GM18858 (cell line): ENCODE results near the gene SHLD1.

Experiments
- ATAC-seq: cut with Tn5 transposase; IDR thresholded peaks from one replicate; pipeline ENCODE4 v1.9.1; 2021; ENCODE audit not compliant: unreplicated experiment

The SHLD1 gene

GRCh38 chr20:5811746-5812145 is 61.5 kb downstream of the SHLD1 start:
- no peak for ATAC-seq

- ATAC-seq = no peak
Observed at GRCh38 chr20:5818346-5818681, 68.1 kb downstream of the SHLD1 start.

GRCh38 chr20:5820738-5821137 is 70.5 kb downstream of the SHLD1 start:
- ATAC-seq = no peak

- ATAC-seq = no peak
Observed at GRCh38 chr20:5821627-5822215, 71.5 kb downstream of the SHLD1 start.

- ATAC-seq = no peak
Observed at GRCh38 chr20:5822569-5822968, 72.4 kb downstream of the SHLD1 start.

GRCh38 chr20:5825130-5825719 is 75.0 kb downstream of the SHLD1 start:
- no peak for ATAC-seq

- no peak for ATAC-seq
Observed at GRCh38 chr20:5827098-5827853, 77.1 kb downstream of the SHLD1 start.

GRCh38 chr20:5827861-5828260 is 77.7 kb downstream of the SHLD1 start:
- ATAC-seq = no peak

- no peak for ATAC-seq
Observed at GRCh38 chr20:5829241-5829809, 79.1 kb downstream of the SHLD1 start.

GRCh38 chr20:5831539-5832237 is 81.5 kb downstream of the SHLD1 start:
- no peak for ATAC-seq

- no peak for ATAC-seq
Observed at GRCh38 chr20:5833309-5833941, 83.2 kb downstream of the SHLD1 start.

GRCh38 chr20:5834436-5835005 is 84.3 kb downstream of the SHLD1 start:
- ATAC-seq = no peak

GRCh38 chr20:5835321-5835821 is 85.2 kb downstream of the SHLD1 start:
- no peak for ATAC-seq

- no peak for ATAC-seq
Observed at GRCh38 chr20:5835871-5836270, 85.7 kb downstream of the SHLD1 start.

GRCh38 chr20:5836569-5836968 is 86.4 kb downstream of the SHLD1 start:
- ATAC-seq = no peak

- no peak for ATAC-seq
Observed at GRCh38 chr20:5840411-5841002, 90.3 kb downstream of the SHLD1 start.

GRCh38 chr20:5841522-5841921 is 91.3 kb downstream of the SHLD1 start:
- ATAC-seq = no peak

- ATAC-seq = no peak
Observed at GRCh38 chr20:5842465-5842864, 92.3 kb downstream of the SHLD1 start.

- peak; percentile 59 for ATAC-seq
Observed at GRCh38 chr20:5843054-5843592, 92.9 kb downstream of the SHLD1 start.
